K562 (cell line): ENCODE results near the gene GSK3B. TPM values are rescaled to one million over a fixed set of nuclear protein-coding genes. Genes with fewer than 3 reads are reported as not detected.
A peak's percentile ranks its signal among the peaks of the same experiment; 100 is the strongest.

ENCODE experiments used
- ATAC-seq: fragments of 200-7000 bp; cut with Tn5 transposase; 3 replicates; pipeline ENCODE4 v1.9.1; 2020; ENCODE audit warnings: moderate library complexity
- BruUV-seq: library from RNA; stranded (reverse); fragments of 400-500 nt; replicated peaks from 2 replicates; lab custom pipeline; 2021; lab: Mats Ljungman, UMichigan
- CTCF ChIA-PET: fragments of 300-600 bp; formaldehyde crosslinking; extraction: SDS; loops from one replicate; lab custom pipeline; 2021; ENCODE audit warnings: low intra/inter-chr PET ratio; lab: Yijun Ruan, JAX
- POLR2A ChIA-PET: fragments of 300-600, 350-650 bp; sonication (Branson Sonifier 250); formaldehyde crosslinking; extraction: SDS; loops from one replicate; lab custom pipeline; 2021; ENCODE audit warnings: antibody characterized with exemption, inconsistent platforms; lab: Yijun Ruan, JAX
- DNase-seq, 4 experiments: peaks; one replicate each; pipeline versions ENCODE4 v3.0.0 to v3.0.0-alpha.2; 2011 to 2018; ENCODE audit warnings: low spot score in 3 of 4, mixed read lengths in 3 of 4; ENCODE audit errors: extremely low read depth in 1 of 4
- FAIRE-seq: peaks from 2 replicates; lab custom pipeline; 2011; peaks lifted over from hg19 to GRCh38; lab: Jason Lieb, UNC
- H2AFZ ChIP-seq: 2 replicates; pipeline ENCODE4 v1.6.0; 2011; ENCODE audit warnings: low read depth, low read length, control low read depth, inconsistent platforms
- H3K27ac ChIP-seq: fragments of 200-600 bp; 3 replicates; pipeline ENCODE4 v1.8.0; 2011; ENCODE audit warnings: low read depth, mild to moderate bottlenecking, control low read depth, inconsistent platforms, low read length, moderate library complexity, mixed read lengths; ENCODE audit errors: extremely low read depth
- H3K27me3 ChIP-seq, 2 experiments: fragments of 300-600 bp in 1 of 2; 2 replicates in 1 of 2; 3 replicates in 1 of 2; pipeline versions ENCODE4 v1.6.0 to v1.8.0; 2011; ENCODE audit warnings: inconsistent platforms in 2 of 2, low read length in 2 of 2, mild to moderate bottlenecking in 1 of 2, mixed read lengths in 1 of 2, moderate library complexity in 1 of 2; ENCODE audit not compliant: control insufficient read depth in 2 of 2, insufficient read depth in 2 of 2
- H3K36me3 ChIP-seq: fragments of 300-600 bp; 3 replicates; pipeline ENCODE4 v1.8.0; 2011; ENCODE audit warnings: mild to moderate bottlenecking, low read length, inconsistent platforms; ENCODE audit not compliant: control insufficient read depth, insufficient read depth
- H3K4me1 ChIP-seq, 2 experiments: fragments of 200-600 bp in 1 of 2; replicated peaks in 1 of 2; 2 replicates in 1 of 2; 3 replicates in 1 of 2; pipeline versions ENCODE4 v1.5.1 to v1.8.0; 2011; ENCODE audit warnings: inconsistent platforms in 2 of 2, low read length in 2 of 2, mild to moderate bottlenecking in 1 of 2, mixed read lengths in 1 of 2, moderate library complexity in 1 of 2; ENCODE audit not compliant: control insufficient read depth in 2 of 2, insufficient read depth in 2 of 2
- H3K4me2 ChIP-seq: 2 replicates; pipeline ENCODE4 v1.6.1; 2011; ENCODE audit warnings: low read length, control low read depth, inconsistent platforms, mixed read lengths; ENCODE audit not compliant: insufficient read depth
- H3K4me3 ChIP-seq: fragments of 200-600 bp; sonication (generic), shearing (Covaris generic); 2 replicates; pipeline ENCODE4 v1.5.1; 2016; ENCODE audit warnings: control low read depth, inconsistent platforms
- H3K79me2 ChIP-seq: fragments of 200-600 bp; 3 replicates; pipeline ENCODE4 v1.8.0; 2011; ENCODE audit warnings: low read length, inconsistent platforms; ENCODE audit not compliant: control insufficient read depth, insufficient read depth
- H3K9ac ChIP-seq, 2 experiments: 2 replicates each; pipeline versions ENCODE4 v1.6.0 to v1.6.1; 2011; ENCODE audit warnings: low read depth in 2 of 2, low read length in 2 of 2, control low read depth in 1 of 2, inconsistent platforms in 1 of 2, mild to moderate bottlenecking in 1 of 2, mixed read lengths in 1 of 2; ENCODE audit not compliant: insufficient read depth in 1 of 2
- H3K9me1 ChIP-seq: one replicate; pipeline ENCODE4 v1.6.0; 2011; ENCODE audit warnings: inconsistent platforms, mild to moderate bottlenecking, low read length, moderate library complexity; ENCODE audit not compliant: control insufficient read depth, insufficient read depth
- H3K9me3 ChIP-seq: replicated peaks from 2 replicates; pipeline ENCODE4 v1.5.1; 2011; ENCODE audit warnings: low read depth, low read length, inconsistent platforms; ENCODE audit not compliant: control insufficient read depth, insufficient read depth
- H4K20me1 ChIP-seq: replicated peaks from 2 replicates; pipeline ENCODE4 v1.6.1; 2011; ENCODE audit warnings: low read length, inconsistent platforms, mixed read lengths; ENCODE audit not compliant: control insufficient read depth, insufficient read depth
- C11orf30 ChIP-seq: fragments of 450-650 bp; IDR thresholded peaks from 2 replicates; pipeline ENCODE4 v1.6.1; 2016; ENCODE audit warnings: low read depth, mild to moderate bottlenecking
- CBFB ChIP-seq: sonication (generic); formaldehyde crosslinking; IDR thresholded peaks from 2 replicates; pipeline ENCODE4 v1.4.0; 2020; ENCODE audit warnings: mild to moderate bottlenecking, missing genetic modification reagents
- FOXJ3 ChIP-seq: sonication (generic); formaldehyde crosslinking; IDR thresholded peaks from 2 replicates; pipeline ENCODE4 v1.4.0; 2020; ENCODE audit warnings: mild to moderate bottlenecking, missing genetic modification reagents
- HDAC8 ChIP-seq: fragments of 450-650 bp; IDR thresholded peaks from 2 replicates; pipeline ENCODE4 v1.6.1; 2016; ENCODE audit warnings: mild to moderate bottlenecking, missing genetic modification characterization, moderate library complexity, missing compliant biosample characterization
- MAFF ChIP-seq: IDR thresholded peaks from 2 replicates; pipeline ENCODE4 v1.6.1; 2012; ENCODE audit warnings: low read length, improper control_type of control experiment
- MAFG ChIP-seq: fragments of 450-650 bp; conservative IDR thresholded peaks from 2 replicates; pipeline ENCODE4 v1.6.1; 2016; ENCODE audit warnings: missing genetic modification characterization, missing compliant biosample characterization
- MAFK ChIP-seq: IDR thresholded peaks from 2 replicates; pipeline ENCODE4 v1.6.1; 2011; ENCODE audit warnings: low read length, improper control_type of control experiment
- NFE2 ChIP-seq: IDR thresholded peaks from 2 replicates; pipeline ENCODE4 v1.6.1; 2014; ENCODE audit warnings: antibody characterized with exemption, low read depth
- SAFB ChIP-seq: fragments of 200-400 bp; formaldehyde crosslinking; IDR thresholded peaks from 2 replicates; pipeline ENCODE4 v1.6.1; 2017; ENCODE audit warnings: low read depth, low read length, borderline replicate concordance
- ZC3H4 ChIP-seq: sonication (generic); formaldehyde crosslinking; IDR thresholded peaks from 2 replicates; pipeline ENCODE4 v1.9.0; 2021; ENCODE audit warnings: missing genetic modification reagents, borderline replicate concordance
- ZNF316 ChIP-seq: fragments of 450-650 bp; IDR thresholded peaks from 2 replicates; pipeline ENCODE4 v1.6.1; 2016
- WGBS: fragments of 100-300 bp; shearing (Covaris generic); methylation state at CpG from one replicate; pipeline ENCODE4 v1.1.6; 2016; ENCODE audit warnings: low coverage, mixed read lengths; ENCODE audit not compliant: insufficient coverage; ENCODE audit errors: missing lambda C conversion rate; 5-methylcytosine and 5-hydroxymethylcytosine counted together
- in situ Hi-C: fragments of 300-500 bp; cut with MboI; formaldehyde crosslinking; loops from 4 replicates; pipeline ENCODE4 v1.15.0; 2018; ENCODE audit warnings: inconsistent platforms, mixed read lengths
- intact Hi-C: fragments of 100-400 bp; cut with micrococcal nuclease; formaldehyde crosslinking; loops from 2 replicates; pipeline ENCODE4 v1.14.2; 2022
- polyA plus RNA-seq, 8 experiments: library from polyadenylated mRNA; depleted of rRNA in 4 of 8; stranded (reverse) in 5 of 8; unstranded in 3 of 8; fragments of >200 nt; fragmentation: Nextera tagmentation in 2 of 8; fragmentation: Illumina TruSeq in 1 of 8; extraction: Ambion mirVana in 2 of 8; extraction: Trizol in 1 of 8; gene quantifications; 2 replicates each; pipeline versions ENCODE4 v1.2.1 to v1.2.3, GENCODE V29; 2011 to 2014; ENCODE audit warnings: inconsistent platforms in 1 of 8, missing spikeins in 1 of 8
- total RNA-seq, 7 experiments: library from RNA; depleted of rRNA in 6 of 7; stranded (reverse); fragments of >200 nt in 6 of 7; fragmentation: Illumina TruSeq in 2 of 7; extraction: Trizol in 2 of 7; gene quantifications; 2 replicates each; pipeline versions ENCODE4 v1.2.1 to v1.2.3, GENCODE V29; 2011 to 2021; ENCODE audit warnings: low replicate concordance in 1 of 7

The GSK3B gene
- total and polyA plus RNA-seq, 9 of the 15 experiments (the other 6 are each of a cell fraction or from before 2014, with no cell fraction given): 4.7 to 25.0 (median 18.7) TPM

- intact Hi-C loops: no loop called here
- in situ Hi-C loops: no loop called here
- ATAC-seq (no peak), DNase-seq (no peak), FAIRE-seq (no peak)
- no peaks in the 10 kb centered on the region for H3K9me3 ChIP-seq
- no peaks in the 10 kb centered on the region for H3K79me2 ChIP-seq
- H3K4me3 ChIP-seq: no peak overlapping the region
- no peak overlapping the region for H2AFZ ChIP-seq
- no peak for TF ChIP-seq HDAC8 (tag)
- TF ChIP-seq CBFB: no peak
- TF ChIP-seq FOXJ3: no peak
- peak; percentile 85 for TF ChIP-seq ZNF316
- TF ChIP-seq MAFG: peak; percentile 55; the same call in 1 of the 2 replicates
- no peak for TF ChIP-seq NFE2
- TF ChIP-seq C11orf30: peak; percentile 62
- peak; percentile 8; the same call in 1 of the 2 replicates for TF ChIP-seq MAFK
- TF ChIP-seq ZC3H4: no peak
- no peak for TF ChIP-seq SAFB
- TF ChIP-seq MAFF: peak; percentile 35; the same call in 1 of the 2 replicates
- no peak overlapping the region for H3K4me2 ChIP-seq
- ChIA-PET POLR2A (no interaction called here), CTCF (no interaction called here)
- no TSS peak for BruUV-seq
- WGBS: 70% methylated on average over 3 of the region's 3 CpGs
- no peaks in the 10 kb centered on the region for H4K20me1 ChIP-seq
- no peaks in the 10 kb centered on the region for H3K4me1 ChIP-seq
- peaks cover 20% of the 10 kb centered on the region; the same call in 2 of the 3 replicates for H3K36me3 ChIP-seq
- H3K27me3 ChIP-seq: no peaks in the 10 kb centered on the region
- no peak overlapping the region for H3K9ac ChIP-seq
- no peak overlapping the region for H3K27ac ChIP-seq
- H3K9me1 ChIP-seq: no peaks in the 10 kb centered on the region
Measured at GRCh38 chr3:119902061-119902460, 192.2 kb downstream of the GSK3B start.
